NCI-H2196 (cell line): ENCODE data around the gene PHLPP1.
"Not testable (repeated sequence)": the region's sequence is repeated elsewhere in the genome, so short reads cannot be mapped to it uniquely, and the experiment has no call there.

ENCODE experiments used
- DNase-seq: peaks from one replicate; lab custom pipeline; 2025; ENCODE audit not compliant: unreplicated experiment; lab: John Stamatoyannopoulos, UW

Gene PHLPP1

GRCh38 chr18:62717169-62717924 is 2.0 kb downstream of the PHLPP1 start:
- DNase-seq: peak; percentile 55

DNA sequence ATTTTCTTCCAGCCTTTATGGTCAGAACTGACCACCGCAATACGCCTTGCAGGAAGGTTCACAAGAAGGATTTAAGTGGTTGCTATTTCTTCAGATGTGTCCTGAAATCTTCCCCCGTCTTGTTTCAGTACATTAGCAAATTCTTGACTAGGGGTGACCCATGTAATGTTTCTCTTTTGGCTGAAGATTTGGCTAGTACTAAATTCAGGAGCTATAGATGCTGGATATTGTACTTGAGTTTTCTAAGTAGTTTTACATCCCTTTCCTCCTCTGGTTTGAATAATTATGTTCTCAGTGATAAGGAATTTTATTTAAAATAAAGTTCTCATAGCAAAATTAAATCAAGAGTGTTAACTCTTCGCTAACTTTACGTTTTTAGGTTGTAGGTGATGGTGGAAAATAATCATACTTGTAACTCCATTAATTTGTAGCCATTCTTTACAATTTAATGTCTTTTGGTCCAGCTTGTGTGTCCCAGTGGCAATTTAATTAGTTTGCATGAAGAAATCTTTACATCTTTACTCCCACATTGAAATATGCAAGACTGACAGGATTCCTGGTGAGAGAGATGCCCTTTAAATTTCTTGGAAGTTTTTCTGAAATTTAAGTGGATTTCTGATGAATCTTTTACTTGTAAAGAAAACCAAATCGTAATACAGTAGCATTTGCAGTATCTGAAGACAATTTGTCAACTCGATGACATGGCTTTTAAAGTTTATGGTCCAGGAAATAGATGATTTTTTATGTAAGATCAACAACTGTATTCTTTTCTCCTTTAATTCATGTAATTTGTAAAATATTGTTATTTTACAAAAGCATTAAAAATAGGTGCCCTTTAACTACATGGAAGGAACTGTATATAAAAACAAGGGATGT is 2.8 kb downstream of the PHLPP1 start:
- DNase-seq: no peak

- DNase-seq: no peak
Observed at GRCh38 chr18:62720048-62720447, 4.7 kb downstream of the PHLPP1 start.

DNA sequence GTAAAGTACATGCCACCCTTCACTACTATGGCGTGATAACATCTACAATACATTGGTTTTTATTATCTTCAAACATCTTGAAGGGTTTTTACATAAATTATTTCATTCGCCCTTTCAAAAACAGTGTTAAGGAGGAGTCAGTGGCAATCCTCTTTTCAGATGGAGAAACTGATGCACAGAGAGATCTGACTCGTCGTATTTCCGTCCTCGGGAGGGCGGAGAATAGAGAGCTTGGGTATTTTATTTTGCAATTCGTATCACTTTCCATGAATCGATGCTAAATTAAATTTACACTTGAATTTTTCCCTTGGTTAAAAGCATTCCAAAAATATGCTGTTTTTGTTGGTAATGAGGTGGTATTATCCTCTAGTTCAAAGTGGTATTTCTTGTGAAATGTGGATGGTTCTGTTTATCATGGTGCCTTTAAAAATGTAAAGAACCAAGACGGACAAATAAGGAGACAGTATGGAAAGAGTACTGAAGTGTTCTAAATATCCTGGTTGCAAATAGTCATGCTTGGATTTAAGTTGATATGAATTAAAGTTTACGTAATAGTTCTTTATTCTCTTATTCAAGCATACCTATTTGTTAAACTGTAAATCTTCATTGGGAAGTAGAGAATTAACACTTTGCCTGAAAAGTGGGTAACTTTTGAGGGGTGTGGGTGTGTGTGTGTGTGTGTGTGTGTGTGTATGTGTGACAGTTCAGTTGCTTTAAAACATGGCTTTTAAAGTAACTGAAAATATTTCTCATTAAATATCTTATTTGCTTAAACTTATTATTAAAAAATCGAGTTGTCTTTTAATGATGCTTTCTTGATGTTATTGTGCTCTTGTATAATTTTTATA is 5.6 kb downstream of the PHLPP1 start:
- no peak for DNase-seq

DNA sequence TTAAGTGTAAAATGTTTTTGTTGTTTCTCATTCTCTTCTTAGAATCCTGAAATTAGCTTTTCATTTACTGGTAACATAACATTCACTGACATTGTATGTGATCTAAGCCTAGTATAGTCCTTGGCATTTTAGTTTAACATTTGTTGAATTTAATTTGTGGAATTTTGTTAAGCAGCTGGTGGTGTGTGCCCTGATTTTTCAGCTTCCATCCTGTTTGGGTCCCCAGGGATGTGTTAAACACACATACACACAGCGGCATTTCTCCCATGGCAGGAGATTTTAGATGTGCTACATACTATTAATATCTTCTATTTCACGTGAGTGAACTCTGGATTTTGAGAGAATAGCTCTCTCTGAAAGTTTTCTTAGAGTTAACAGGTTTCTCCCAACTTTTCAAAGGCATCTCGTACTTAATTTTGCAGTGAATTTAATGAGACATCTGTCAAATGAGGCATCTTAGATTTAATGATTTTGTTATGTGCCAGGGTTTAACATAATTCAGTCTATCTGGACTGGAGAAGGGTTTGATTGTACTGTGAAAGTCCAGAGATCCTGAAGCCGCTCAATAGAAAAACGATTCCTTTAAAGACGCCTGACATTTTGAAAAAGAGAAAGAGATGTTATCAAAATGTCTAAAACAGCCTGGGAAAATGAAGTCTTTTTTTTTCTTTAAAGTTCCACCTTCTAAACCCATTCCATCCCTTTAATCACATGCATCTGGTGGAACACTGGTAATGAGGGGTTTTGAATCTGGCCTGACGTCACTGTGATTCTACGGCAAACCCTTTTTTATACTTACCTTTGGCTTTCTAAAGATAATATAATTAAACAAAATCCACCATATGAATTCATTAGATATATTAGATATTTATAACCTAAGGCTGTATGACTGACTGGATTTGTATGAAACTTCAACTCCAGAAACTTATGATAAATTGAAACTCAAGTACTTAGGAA is 6.8 kb downstream of the PHLPP1 start:
- DNase-seq: no peak

- DNase-seq: no peak
Observed at GRCh38 chr18:62723666-62724281, 8.4 kb downstream of the PHLPP1 start.

GRCh38 chr18:62725896-62726295 is 10.6 kb downstream of the PHLPP1 start:
- no peak for DNase-seq

DNA sequence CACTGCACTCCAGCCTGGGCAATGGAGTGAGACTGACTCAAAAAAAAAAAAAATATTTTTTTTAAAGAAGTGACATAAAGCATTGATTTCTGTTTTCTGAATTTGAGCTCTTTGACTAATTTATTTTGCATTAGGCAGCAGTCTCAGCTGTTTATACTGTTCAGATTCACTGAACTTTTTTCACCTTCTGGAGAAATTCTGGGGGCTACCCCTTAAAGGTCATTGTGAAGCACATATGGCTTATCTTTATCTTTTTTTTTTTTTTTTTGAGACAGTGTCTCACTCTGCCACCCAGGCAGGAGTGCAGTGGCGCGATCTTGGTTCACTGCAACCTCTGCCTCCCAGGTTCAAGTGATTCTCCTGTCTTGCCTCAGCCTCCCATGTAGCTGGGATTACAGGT is 12.9 kb downstream of the PHLPP1 start:
- DNase-seq: no peak

DNA sequence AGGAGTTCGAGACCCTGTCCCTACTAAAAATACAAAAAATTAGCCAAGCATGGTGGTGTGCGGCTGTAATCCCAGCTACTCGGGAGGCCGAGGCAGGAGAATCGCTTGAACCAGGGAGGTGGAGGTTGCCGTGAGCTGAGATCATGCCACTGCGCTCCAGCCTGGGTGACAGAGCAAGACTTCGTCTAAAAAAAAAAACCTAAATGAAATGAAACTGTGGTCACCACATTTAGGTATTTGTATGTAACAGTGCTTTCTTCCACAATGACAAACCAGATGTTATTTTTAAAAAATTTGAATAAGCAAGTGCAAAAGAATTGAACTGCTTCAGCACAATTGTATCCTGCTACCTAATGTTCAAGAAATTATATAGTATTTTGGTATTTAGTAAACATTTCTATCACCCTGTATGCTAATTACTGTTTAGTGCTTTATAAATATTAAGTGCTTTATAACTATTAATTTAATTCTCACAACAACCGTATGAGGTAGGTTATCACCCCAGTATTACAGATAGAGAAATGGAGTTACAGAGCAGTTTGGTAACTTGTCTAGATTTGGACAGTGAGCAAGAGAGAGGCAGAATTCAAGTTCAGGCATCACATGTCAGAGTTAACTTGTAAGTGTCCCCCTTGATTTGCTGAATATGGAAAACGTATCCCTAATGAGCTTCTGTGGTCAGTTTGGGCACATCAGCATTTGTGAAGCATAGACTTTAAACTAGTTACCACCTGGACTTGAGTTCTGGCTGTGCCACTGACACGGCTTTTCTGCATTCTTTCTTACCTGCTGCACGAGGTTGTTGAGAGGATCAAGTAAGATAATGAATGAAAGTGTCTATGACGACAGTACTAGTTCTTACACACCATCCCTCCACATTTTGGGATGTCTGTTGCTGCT is 14.4 kb downstream of the PHLPP1 start:
- no peak for DNase-seq

DNA sequence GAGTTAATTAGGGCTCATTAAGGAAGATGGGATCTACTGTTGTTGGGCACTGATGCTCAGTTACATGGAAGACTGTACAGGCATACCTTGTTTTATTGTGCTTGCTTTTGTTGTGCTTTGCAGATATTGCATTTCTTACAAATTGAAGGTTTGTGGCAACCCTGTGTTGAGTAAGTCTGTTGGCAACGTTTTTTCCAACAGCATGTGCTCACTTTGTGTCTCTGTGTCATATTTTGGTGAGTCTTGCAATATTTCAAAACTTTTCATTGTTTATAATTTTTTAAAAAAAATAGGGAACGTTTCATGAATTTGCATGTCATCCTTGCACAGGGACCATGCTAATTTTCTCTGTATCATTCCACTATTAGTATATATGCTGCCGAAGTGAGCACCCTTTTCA is 15.6 kb downstream of the PHLPP1 start:
- DNase-seq: no peak

- no peak for DNase-seq
Observed at GRCh38 chr18:62732617-62733016, 17.3 kb downstream of the PHLPP1 start.

DNA sequence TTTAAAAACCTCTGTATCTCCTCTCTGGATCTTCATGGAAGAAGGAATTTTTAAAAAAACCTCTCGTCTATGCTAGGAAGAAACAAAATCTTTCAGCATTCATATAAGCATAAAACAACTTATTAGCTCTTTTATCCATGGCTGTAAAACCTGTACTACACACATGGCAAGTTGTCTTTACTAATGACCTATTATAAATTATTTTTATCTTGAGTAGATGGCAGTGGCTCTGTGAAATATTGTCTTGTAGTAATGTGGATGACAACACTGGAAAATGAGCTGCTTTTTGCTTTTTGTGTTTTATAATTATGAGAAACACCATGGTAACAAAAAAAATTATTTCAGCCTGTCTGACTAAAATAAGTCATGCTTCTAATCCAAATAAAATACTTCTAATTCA is 18.9 kb downstream of the PHLPP1 start:
- no peak for DNase-seq

GRCh38 chr18:62735387-62735786 is 20.0 kb downstream of the PHLPP1 start:
- DNase-seq: no peak

DNA sequence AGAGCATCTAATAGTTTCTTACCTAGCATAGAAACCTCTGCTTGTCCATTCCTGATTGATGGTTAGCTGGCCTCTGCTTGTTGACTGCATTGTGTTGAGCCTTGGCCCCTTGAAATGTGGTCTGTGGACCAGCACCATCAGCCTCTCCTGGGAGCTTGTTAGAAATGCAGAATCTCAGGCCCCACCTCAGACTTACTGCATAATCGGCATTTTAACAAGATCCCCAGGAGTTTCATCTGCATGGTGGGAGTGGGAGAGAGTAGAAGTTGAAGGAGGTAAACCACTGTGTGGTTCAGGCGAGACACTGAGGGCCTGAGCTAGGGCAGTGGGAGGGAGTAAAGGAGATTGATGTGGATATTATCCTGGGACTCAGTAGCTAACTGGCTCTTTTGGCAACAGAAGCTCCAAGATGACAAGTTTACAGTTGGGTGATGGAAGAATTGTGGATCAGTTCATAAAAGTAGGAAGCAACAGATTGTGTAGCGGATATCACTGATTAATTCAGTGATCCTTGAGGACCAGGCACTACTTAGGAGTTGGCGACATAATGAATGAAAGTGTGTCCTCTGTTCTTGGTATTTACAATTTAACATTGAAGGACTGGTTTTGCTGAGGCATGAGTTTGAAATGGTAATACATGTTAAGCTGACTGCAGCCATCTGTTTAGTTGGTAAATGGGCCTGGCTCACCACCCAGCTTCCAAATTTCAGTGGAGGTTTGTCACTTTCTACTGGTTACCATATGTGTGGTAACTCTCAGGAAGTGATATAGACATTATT is 20.9 kb downstream of the PHLPP1 start:
- no peak for DNase-seq

GRCh38 chr18:62737241-62737873 is 22.0 kb downstream of the PHLPP1 start:
- DNase-seq: no peak

- DNase-seq: no peak
Observed at GRCh38 chr18:62738639-62739038, 23.3 kb downstream of the PHLPP1 start.

DNA sequence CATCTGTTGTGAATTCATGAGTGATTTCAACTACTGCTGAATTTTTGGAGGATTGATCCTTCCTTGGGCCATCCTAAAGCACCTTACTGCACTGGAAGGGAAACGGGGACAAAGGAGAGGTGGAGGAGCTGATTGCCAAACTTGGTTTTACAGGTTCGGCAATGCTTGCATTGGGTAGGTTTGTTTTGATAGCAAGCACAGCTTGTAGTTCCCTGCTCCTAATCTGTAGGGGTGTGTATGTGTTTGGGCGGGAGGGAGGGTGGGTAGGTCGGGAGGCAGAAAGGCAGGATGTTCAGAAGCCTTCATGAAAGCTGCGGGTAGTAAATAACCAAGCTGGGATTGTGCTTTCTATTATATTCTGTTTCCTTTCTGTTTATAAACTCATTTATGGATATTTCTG is 24.6 kb downstream of the PHLPP1 start:
- DNase-seq: no peak

DNA sequence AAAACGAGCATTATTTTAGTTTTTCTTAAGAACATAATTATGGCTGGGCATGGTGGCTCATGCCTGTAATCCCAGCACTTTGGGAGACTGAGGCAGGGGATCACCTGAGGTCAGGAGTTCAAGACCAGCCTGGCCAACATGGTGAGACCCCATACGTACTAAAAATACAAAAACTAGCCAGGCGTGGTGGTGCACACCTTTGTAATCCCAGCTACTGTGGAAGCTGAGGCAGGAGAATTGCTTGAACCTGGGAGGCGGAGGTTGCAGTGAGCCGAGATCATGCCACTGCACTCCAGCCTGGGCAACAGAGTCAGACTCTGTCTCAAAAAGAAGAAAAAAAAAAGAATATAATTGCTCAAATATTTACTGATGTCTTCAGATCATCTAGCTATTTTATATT is 25.3 kb downstream of the PHLPP1 start:
- DNase-seq: not testable (repeated sequence)
